SJSA1 (cell line): ENCODE measurements around the gene SLC17A8. TPM values are rescaled to one million over a fixed set of nuclear protein-coding genes. Genes with fewer than 3 reads are reported as not detected.

Experiments
- DNase-seq, 2 experiments: peaks; one replicate each; pipeline ENCODE4 v3.0.0-alpha.2; 2015 to 2020; ENCODE audit warnings: low spot score in 2 of 2, low read depth in 1 of 2
- H3K27ac ChIP-seq: fragments of 250-450 bp; sonication (Bioruptor Pico); 2 replicates; pipeline ENCODE4 v1.5.1; 2020; ENCODE audit warnings: mild to moderate bottlenecking, moderate library complexity
- H3K27me3 ChIP-seq: fragments of 250-450 bp; sonication (Bioruptor Pico); replicated peaks from 2 replicates; pipeline ENCODE4 v1.5.1; 2020; ENCODE audit warnings: mild to moderate bottlenecking, moderate library complexity
- H3K36me3 ChIP-seq: fragments of 250-450 bp; sonication (Bioruptor Pico); 2 replicates; pipeline ENCODE4 v1.5.1; 2020; ENCODE audit warnings: mild to moderate bottlenecking
- H3K4me1 ChIP-seq: fragments of 250-450 bp; sonication (Bioruptor Pico); replicated peaks from 2 replicates; pipeline ENCODE4 v1.6.1; 2021; ENCODE audit warnings: mild to moderate bottlenecking
- H3K4me3 ChIP-seq: fragments of 250-450 bp; sonication (Bioruptor Pico); 2 replicates; pipeline ENCODE4 v1.5.1; 2020; ENCODE audit warnings: mild to moderate bottlenecking
- H3K9me3 ChIP-seq: fragments of 250-450 bp; sonication (Bioruptor Pico); replicated peaks from 2 replicates; pipeline ENCODE4 v1.5.1; 2020; ENCODE audit warnings: mild to moderate bottlenecking
- total RNA-seq: library from RNA; depleted of rRNA; stranded (reverse); fragments of >200 nt; shearing (Covaris generic); gene quantifications from 2 replicates; pipeline ENCODE4 v1.2.3, GENCODE V29; 2014; rRNA removed

The SLC17A8 gene
- total RNA-seq, 1 experiment from 2014 or later: not detected

DNA sequence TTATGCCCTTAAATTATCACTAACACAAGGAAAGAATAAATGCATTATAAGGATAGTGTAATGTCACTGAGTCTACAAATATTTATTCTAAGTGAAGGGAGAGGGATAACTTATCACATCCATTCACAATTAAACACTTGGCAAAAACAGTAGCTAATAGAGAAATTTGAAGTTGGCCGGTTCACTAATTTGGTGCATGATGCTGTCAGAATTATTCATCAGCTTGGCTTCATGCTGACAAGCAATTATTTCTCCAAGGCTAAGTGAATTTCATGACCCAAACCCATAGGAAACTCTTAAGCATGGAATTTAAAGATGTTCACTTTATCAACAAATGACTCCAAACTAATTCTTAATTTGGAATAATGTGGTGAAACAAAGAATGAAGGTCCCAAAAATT, 91.8 kb downstream of the SLC17A8 start:
- no peaks in the 10 kb centered on the region for H3K27me3 ChIP-seq
- H3K27ac ChIP-seq: no peak overlapping the region
- H3K9me3 ChIP-seq: no peaks in the 10 kb centered on the region
- no peak for DNase-seq
- H3K4me3 ChIP-seq: no peak overlapping the region
- no peaks in the 10 kb centered on the region for H3K36me3 ChIP-seq
- H3K4me1 ChIP-seq: no peaks in the 10 kb centered on the region

DNA sequence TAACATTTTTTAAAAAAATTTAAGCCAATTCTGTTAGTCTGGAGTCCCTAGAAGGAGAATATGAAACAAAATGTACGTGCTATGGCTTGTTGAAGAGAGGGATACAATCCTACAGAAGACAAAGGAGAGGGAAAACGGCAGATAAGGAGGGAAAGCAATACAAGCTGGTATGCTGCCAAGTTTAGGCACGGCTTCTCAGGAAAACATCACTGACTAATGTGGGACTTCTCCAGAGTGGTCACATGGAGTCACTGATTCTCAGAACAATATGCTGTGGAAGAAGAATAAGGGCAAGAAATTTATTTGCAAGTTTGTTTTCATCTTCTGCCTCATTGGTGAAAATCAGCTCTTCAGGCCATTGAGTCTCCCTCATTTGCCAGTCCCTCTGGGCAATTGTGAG, 93.9 kb downstream of the SLC17A8 start:
- H3K4me1 ChIP-seq: no peaks in the 10 kb centered on the region
- H3K27ac ChIP-seq: no peak overlapping the region
- H3K27me3 ChIP-seq: no peaks in the 10 kb centered on the region
- no peak for DNase-seq
- H3K36me3 ChIP-seq: no peaks in the 10 kb centered on the region
- no peak overlapping the region for H3K4me3 ChIP-seq
- no peaks in the 10 kb centered on the region for H3K9me3 ChIP-seq

DNA sequence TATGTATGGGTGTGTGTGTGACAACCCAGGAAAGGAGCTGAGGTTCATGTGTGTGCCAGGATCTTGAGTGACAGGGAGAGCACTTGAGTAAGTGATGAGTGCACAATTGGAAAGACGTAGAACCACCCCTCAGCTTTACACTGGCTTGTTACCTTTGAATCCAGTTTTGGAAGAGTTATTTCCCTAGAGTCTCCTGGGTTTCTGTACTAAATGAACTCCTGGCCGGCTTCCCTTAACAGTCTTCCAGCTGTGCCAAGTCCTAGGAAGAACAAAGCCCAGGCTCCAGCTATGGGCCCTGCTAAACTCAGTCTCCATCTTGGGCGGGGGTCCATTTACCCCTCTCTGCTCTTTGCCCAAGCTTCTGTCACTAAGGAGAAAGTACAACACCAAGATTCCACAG, 97.1 kb downstream of the SLC17A8 start:
- no peaks in the 10 kb centered on the region for H3K4me1 ChIP-seq
- no peak for DNase-seq
- no peaks in the 10 kb centered on the region for H3K36me3 ChIP-seq
- no peak overlapping the region for H3K27ac ChIP-seq
- no peaks in the 10 kb centered on the region for H3K27me3 ChIP-seq
- H3K4me3 ChIP-seq: no peak overlapping the region
- H3K9me3 ChIP-seq: no peaks in the 10 kb centered on the region

DNA sequence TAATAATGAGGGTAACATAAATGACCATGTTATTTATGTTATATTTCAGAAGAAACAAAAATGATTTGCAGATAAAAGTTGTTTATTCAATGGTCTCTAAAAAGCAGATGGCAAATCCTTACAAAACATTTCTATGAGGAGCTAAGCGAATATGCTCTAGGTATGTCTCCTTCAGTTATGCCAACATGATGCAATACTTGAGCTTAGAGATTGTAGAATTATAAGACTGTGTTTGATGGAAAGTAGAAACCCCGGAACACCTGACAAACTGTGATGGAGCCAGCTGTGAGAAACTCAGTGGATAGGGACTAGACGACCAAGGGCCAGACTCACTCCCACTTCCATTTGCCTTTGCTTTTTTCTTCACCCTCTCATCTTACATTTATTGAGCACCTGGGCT, 99.0 kb downstream of the SLC17A8 start:
- H3K27me3 ChIP-seq: no peaks in the 10 kb centered on the region
- no peak overlapping the region for H3K27ac ChIP-seq
- no peaks in the 10 kb centered on the region for H3K9me3 ChIP-seq
- DNase-seq: no peak
- H3K36me3 ChIP-seq: no peaks in the 10 kb centered on the region
- no peaks in the 10 kb centered on the region for H3K4me1 ChIP-seq
- no peak overlapping the region for H3K4me3 ChIP-seq

DNA sequence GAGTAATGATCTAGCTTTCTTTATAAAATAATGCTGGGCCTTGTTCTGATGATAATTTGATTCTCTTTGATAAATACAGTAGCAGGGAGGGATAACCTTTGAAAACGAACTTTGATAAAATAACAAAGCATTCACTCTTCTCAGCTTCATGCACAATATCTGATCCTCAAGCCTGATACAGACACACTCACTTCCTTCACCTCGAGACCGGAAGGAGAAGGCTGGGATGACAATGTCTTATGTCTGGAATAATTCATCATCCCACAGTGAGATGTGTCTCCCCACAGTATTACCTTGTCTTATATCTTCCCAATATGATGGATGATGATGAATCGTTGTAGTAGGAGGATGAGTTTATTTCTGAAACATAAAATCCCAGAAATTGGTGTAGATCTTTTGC, 101.3 kb downstream of the SLC17A8 start:
- Histone ChIP-seq H3K27me3 (no peaks in the 10 kb centered on the region), H3K4me1 (no peaks in the 10 kb centered on the region), H3K9me3 (no peaks in the 10 kb centered on the region), H3K4me3 (no peak overlapping the region), H3K27ac (no peak overlapping the region), H3K36me3 (no peaks in the 10 kb centered on the region)
- no peak for DNase-seq

DNA sequence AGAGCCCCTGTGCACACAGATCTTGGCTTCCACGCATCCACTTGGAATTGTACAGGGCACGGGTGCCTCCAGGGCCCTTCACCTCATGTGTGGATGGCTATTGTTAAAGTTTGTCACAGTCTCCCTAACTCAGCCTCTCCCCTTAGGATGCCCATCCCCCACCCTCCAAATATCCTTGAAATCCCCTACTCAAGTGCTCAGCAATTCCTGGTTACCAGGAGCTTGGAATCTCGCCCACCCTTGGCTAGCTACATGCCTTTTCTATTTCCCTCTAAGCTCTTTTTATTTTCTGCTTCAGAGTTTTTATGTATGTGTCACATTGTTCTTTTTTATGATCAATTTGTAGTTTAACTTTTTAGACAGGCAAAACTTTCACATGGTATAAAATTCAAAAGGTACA, 103.8 kb downstream of the SLC17A8 start:
- DNase-seq: no peak
- H3K9me3 ChIP-seq: no peaks in the 10 kb centered on the region
- no peaks in the 10 kb centered on the region for H3K36me3 ChIP-seq
- H3K4me1 ChIP-seq: no peaks in the 10 kb centered on the region
- H3K4me3 ChIP-seq: no peak overlapping the region
- H3K27me3 ChIP-seq: no peaks in the 10 kb centered on the region
- no peak overlapping the region for H3K27ac ChIP-seq

DNA sequence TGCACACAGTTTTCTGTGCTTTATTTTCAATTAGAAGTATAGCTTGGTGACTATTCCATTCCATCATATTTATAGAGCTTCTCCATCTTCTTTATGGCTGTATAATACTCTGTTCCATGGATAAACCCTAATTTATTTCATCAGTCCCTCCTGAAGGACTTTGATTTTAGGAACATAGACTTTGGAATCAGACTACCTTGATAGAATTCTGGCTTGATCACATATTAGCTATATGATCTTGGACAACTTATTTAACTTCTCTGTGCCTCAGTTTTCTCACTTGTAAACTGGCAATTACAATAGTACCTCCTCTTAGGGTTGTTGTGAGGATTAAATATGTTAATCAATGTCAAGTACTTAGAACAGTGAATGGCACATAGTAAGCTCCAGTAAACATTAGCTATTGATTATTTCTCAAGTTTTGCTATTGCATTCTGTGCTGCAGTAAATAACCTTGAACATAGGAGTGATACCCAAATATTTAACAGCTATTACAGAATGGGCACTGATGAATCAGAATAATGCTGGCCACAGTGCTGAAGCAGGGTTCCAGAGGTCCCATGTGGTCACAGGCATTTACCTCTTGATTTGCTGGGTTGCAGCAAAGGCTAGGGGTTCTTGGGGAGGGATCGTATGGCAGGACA, 104.6 kb downstream of the SLC17A8 start:
- no peak overlapping the region for H3K27ac ChIP-seq
- H3K27me3 ChIP-seq: no peaks in the 10 kb centered on the region

DNA sequence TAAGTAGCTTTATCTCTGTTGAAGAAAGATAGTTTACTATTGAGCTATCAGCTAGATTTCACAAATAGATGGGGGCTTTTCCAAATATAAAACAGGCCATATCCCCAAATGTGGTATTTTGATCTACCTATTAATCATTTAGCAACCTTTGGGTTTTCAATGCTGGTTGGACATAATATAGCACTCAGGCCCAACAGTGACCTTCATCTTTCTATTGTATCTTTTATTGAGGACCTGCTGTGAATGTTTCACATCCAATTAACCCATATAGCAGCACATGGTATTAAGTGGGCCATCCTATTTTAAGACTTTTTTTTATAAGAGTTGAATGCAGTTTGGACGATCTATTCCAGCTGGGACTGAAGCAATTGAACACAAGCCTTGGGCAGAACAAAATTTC, 106.8 kb downstream of the SLC17A8 start:
- Histone ChIP-seq H3K27me3 (no peaks in the 10 kb centered on the region; the same call in 1 of the 2 replicates), H3K36me3 (no peaks in the 10 kb centered on the region), H3K4me1 (no peaks in the 10 kb centered on the region), H3K9me3 (no peaks in the 10 kb centered on the region), H3K4me3 (no peak overlapping the region), H3K27ac (no peak overlapping the region)
- DNase-seq: no peak

More for the DNA sequence above, 104.6 kb downstream of the SLC17A8 start:
- Histone ChIP-seq H3K9me3 (no peaks in the 10 kb centered on the region), H3K4me1 (no peaks in the 10 kb centered on the region), H3K4me3 (no peak overlapping the region), H3K36me3 (no peaks in the 10 kb centered on the region)
- no peak for DNase-seq

DNA sequence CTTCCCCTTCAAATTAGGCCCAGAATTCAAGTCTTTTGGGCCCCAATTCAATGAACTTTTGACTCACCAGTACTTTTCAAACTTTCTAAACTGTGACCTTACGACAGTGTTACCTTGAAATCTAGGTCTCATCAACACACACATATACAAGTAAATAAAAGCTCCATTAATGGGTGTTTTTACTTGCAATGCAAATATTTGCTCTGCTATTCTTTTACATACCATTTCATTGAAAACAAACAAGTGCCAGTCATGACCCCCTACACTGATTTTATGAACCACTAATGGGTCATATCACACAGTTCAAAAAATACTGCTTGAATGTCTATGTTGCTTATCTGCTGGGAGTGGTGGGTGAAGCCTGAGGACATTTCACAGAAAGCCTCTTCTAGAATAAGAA, 107.7 kb downstream of the SLC17A8 start:
- Histone ChIP-seq H3K9me3 (no peaks in the 10 kb centered on the region), H3K27ac (no peak overlapping the region), H3K4me3 (no peak overlapping the region), H3K36me3 (no peaks in the 10 kb centered on the region), H3K27me3 (no peaks in the 10 kb centered on the region; the same call in 1 of the 2 replicates), H3K4me1 (no peaks in the 10 kb centered on the region)
- no peak for DNase-seq

DNA sequence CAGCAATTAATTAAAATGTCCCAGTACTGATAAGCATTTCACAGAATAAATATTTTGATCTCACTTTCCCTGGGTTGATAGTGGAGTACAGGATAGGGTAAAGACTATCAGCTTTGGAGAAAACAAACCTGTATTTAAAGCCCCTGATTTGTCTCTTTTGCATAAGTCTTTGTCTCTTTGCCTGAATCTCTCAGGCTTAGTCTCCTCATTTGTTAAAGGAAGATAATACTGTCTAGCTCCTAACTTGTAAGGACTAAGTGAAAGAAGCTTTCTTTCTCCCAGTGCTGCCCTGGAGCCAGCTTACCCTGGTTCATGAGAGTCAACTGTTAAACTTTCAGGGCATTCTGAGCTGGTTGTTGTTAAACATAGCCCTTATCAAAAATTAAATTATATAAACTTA, 111.3 kb downstream of the SLC17A8 start:
- Histone ChIP-seq H3K4me3 (no peak overlapping the region), H3K27ac (no peak overlapping the region), H3K36me3 (no peaks in the 10 kb centered on the region), H3K9me3 (no peaks in the 10 kb centered on the region), H3K4me1 (peaks cover 3% of the 10 kb centered on the region), H3K27me3 (no peaks in the 10 kb centered on the region; the same call in 1 of the 2 replicates)
- no peak for DNase-seq

Other genes starting within 250 kb of the SLC17A8 start
- gene BLTP3B, start 214.2 kb upstream of the SLC17A8 start, total RNA-seq: 17.4 and 33.7 TPM in 2 replicates
- 20.3 and 44.6 TPM in 2 replicates for gene ACTR6, start 156.3 kb upstream of the SLC17A8 start, total RNA-seq
- gene DEPDC4, start 90.0 kb upstream of the SLC17A8 start, total RNA-seq: 1.9 and 2.5 TPM in 2 replicates
- gene SCYL2, start 89.9 kb upstream of the SLC17A8 start, total RNA-seq: 46.8 and 54.9 TPM in 2 replicates
- 0.55 TPM in 1 of 2 replicates, not detected in the other for gene NR1H4, start 116.8 kb downstream of the SLC17A8 start, total RNA-seq
- gene GAS2L3, start 216.6 kb downstream of the SLC17A8 start, total RNA-seq: 32.9 and 55.7 TPM in 2 replicates